NB4 (cell line): ENCODE measurements around the gene RBMS3.

Source experiments
- DNase-seq: peaks from one replicate; pipeline ENCODE4 v3.0.0; 2010; ENCODE audit warnings: low read depth
- H3K4me3 ChIP-seq: one replicate; pipeline ENCODE4 v1.5.1; 2011; ENCODE audit warnings: mild to moderate bottlenecking, low read depth, low read length, moderate library complexity
- MYC ChIP-seq: IDR thresholded peaks from 2 replicates; pipeline ENCODE4 v1.6.1; 2011; ENCODE audit warnings: low read depth, low read length
- POLR2A ChIP-seq: IDR thresholded peaks from 2 replicates; pipeline ENCODE4 v1.6.1; 2011; ENCODE audit warnings: mild to moderate bottlenecking; ENCODE audit not compliant: insufficient read length; ENCODE audit errors: extremely low read depth
- TF ChIP-seq, protein P1 (sequence below): IDR thresholded peaks from one replicate; pipeline ENCODE4 v1.5.1; 2012; ENCODE audit warnings: low read depth, low read length
- TF ChIP-seq, protein P2 (sequence below): IDR thresholded peaks from 2 replicates; pipeline ENCODE4 v1.6.1; 2011; ENCODE audit warnings: low read depth, low read length

Gene RBMS3

GRCh38 chr3:29559741-29560465 is 279.0 kb downstream of the RBMS3 start:
- TF ChIP-seq POLR2A, result no peak
- no peak for DNase-seq
- H3K4me3 ChIP-seq, result no peak overlapping the region

GRCh38 chr3:29561651-29562149 is 280.8 kb downstream of the RBMS3 start:
- no peak for TF ChIP-seq POLR2A
- TF ChIP-seq, protein P1, sequence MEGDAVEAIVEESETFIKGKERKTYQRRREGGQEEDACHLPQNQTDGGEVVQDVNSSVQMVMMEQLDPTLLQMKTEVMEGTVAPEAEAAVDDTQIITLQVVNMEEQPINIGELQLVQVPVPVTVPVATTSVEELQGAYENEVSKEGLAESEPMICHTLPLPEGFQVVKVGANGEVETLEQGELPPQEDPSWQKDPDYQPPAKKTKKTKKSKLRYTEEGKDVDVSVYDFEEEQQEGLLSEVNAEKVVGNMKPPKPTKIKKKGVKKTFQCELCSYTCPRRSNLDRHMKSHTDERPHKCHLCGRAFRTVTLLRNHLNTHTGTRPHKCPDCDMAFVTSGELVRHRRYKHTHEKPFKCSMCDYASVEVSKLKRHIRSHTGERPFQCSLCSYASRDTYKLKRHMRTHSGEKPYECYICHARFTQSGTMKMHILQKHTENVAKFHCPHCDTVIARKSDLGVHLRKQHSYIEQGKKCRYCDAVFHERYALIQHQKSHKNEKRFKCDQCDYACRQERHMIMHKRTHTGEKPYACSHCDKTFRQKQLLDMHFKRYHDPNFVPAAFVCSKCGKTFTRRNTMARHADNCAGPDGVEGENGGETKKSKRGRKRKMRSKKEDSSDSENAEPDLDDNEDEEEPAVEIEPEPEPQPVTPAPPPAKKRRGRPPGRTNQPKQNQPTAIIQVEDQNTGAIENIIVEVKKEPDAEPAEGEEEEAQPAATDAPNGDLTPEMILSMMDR, result no peak
- DNase-seq, result no peak
- no peak overlapping the region for H3K4me3 ChIP-seq

DNA sequence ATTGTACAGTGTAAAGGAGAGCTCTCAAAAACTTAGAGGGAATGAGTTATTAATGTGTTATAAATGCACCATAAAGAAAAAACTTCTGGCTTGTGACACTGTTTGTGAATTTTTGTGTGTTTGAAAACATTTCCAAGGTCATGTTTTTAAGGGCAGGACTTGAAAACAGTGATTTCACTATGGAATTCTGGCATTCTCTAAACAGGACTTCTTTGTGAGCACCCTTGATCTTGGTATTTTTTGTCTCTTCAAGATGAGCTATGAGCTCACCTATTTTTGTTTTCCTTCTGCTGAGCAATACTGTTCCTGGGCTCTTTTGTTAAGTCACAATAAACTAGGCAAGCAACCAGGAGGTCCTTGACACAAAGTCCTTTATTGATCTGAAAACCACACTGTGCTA is 284.4 kb downstream of the RBMS3 start:
- TF ChIP-seq POLR2A, result no peak
- TF ChIP-seq, protein P1, result no peak
- TF ChIP-seq, protein P2, sequence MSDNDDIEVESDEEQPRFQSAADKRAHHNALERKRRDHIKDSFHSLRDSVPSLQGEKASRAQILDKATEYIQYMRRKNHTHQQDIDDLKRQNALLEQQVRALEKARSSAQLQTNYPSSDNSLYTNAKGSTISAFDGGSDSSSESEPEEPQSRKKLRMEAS, result no peak
- no peak for TF ChIP-seq MYC
- DNase-seq, result no peak

DNA sequence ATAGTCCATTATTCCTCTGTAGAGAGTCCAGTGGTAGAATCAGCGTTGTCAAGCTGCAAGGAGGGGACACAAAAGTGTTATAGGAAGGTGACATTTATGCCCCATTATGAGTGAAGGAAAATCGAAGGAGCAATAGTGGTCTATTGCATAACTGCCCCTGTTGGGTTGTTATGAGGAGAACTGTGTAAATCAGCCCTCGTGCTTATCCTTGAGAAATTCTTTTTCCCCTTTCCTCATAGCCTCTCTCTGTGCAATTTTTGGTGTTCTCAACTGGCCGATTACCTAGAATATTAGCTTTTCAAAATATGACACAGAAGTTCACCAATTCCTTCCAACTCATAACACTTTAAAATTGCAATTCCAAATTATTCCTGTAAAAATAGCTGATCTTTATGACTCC is 286.6 kb downstream of the RBMS3 start:
- H3K4me3 ChIP-seq, result no peak overlapping the region
- no peak for DNase-seq
- TF ChIP-seq MYC (no peak), POLR2A (no peak)
- TF ChIP-seq, protein P2, result no peak
- TF ChIP-seq, protein P1, result no peak

More for the DNA sequence above, 284.4 kb downstream of the RBMS3 start:
- no peak overlapping the region for H3K4me3 ChIP-seq

- TF ChIP-seq, protein P2, result no peak
- TF ChIP-seq POLR2A (no peak), MYC (no peak)
- TF ChIP-seq, protein P1, result no peak
- H3K4me3 ChIP-seq, result no peak overlapping the region
- no peak for DNase-seq
These were observed 287.5 kb downstream of the RBMS3 start for GRCh38 chr3:29568355-29568754.

GRCh38 chr3:29576181-29576580 is 295.3 kb downstream of the RBMS3 start:
- no peak for TF ChIP-seq MYC
- TF ChIP-seq, protein P1, result no peak
- no peak for TF ChIP-seq POLR2A
- TF ChIP-seq, protein P2, result no peak
- no peak for DNase-seq
- no peak overlapping the region for H3K4me3 ChIP-seq
